Measurements from ENCODE around the gene CHST14.

Gene CHST14

GRCh38 chr15:40454904-40455391 is 15.8 kb upstream of the CHST14 start:
- DNase-seq (ENCODE audit: low read depth) = no peak
- H3K4me3 ChIP-seq (ENCODE audit: low read depth, low read length) = no peak overlapping the region
- TF ChIP-seq CTCF (IDR thresholded peaks at IDR 0.05; ENCODE audit: low read depth, low read length, missing control alignments) = no peak
- in situ Hi-C loops (cut with HindIII; ENCODE audit: low sequenced_read_pairs) = no loop called here

GRCh38 chr15:40456299-40456712 is 14.5 kb upstream of the CHST14 start:
- H3K4me3 ChIP-seq (ENCODE audit: low read depth, low read length) = no peak overlapping the region
- in situ Hi-C loops (cut with HindIII; ENCODE audit: low sequenced_read_pairs) = no loop called here
- DNase-seq (ENCODE audit: low read depth) = no peak
- no peak for TF ChIP-seq CTCF (IDR thresholded peaks at IDR 0.05; ENCODE audit: low read depth, low read length, missing control alignments)

- H3K4me3 ChIP-seq (ENCODE audit: low read depth, low read length) = no peak overlapping the region
- in situ Hi-C loops (cut with HindIII; ENCODE audit: low sequenced_read_pairs) = no loop called here
Measured at GRCh38 chr15:40456738-40457137, 14.0 kb upstream of the CHST14 start.

GRCh38 chr15:40458495-40459371 is 12.1 kb upstream of the CHST14 start:
- H3K4me3 ChIP-seq (ENCODE audit: low read depth, low read length) = no peak overlapping the region
- in situ Hi-C loops (cut with HindIII; ENCODE audit: low sequenced_read_pairs) = no loop called here
- no peak for TF ChIP-seq CTCF (IDR thresholded peaks at IDR 0.05; ENCODE audit: low read depth, low read length, missing control alignments)
- DNase-seq (ENCODE audit: low read depth) = no peak

More at GRCh38 chr15:40456738-40457137, 14.0 kb upstream of the CHST14 start:
- no peak for DNase-seq (ENCODE audit: low read depth)
- no peak for TF ChIP-seq CTCF (IDR thresholded peaks at IDR 0.05; ENCODE audit: low read depth, low read length, missing control alignments)

- DNase-seq (ENCODE audit: low read depth) = no peak
- TF ChIP-seq CTCF (IDR thresholded peaks at IDR 0.05; ENCODE audit: low read depth, low read length, missing control alignments) = no peak
- H3K4me3 ChIP-seq (ENCODE audit: low read depth, low read length) = no peak overlapping the region
- in situ Hi-C loops (cut with HindIII; ENCODE audit: low sequenced_read_pairs) = no loop called here
Measured at GRCh38 chr15:40459391-40460015, 11.3 kb upstream of the CHST14 start.

GRCh38 chr15:40460404-40460803 is 10.4 kb upstream of the CHST14 start:
- H3K4me3 ChIP-seq (ENCODE audit: low read depth, low read length) = no peak overlapping the region
- no peak for DNase-seq (ENCODE audit: low read depth)
- in situ Hi-C loops (cut with HindIII; ENCODE audit: low sequenced_read_pairs) = no loop called here
- no peak for TF ChIP-seq CTCF (IDR thresholded peaks at IDR 0.05; ENCODE audit: low read depth, low read length, missing control alignments)

Data from astrocyte of the cerebellum (primary cell).